Stimulated activated CD8-positive, alpha-beta memory T cell treated with anti-CD3 and anti-CD28 coated beads, Interleukin-2, amount 100 ng/mL, for 1 hour (primary cell): ENCODE measurements around the gene CAPN6.

Experiments used
- DNase-seq, 2 donors: peaks; one replicate each; pipeline ENCODE4 v3.0.0-alpha.2; 2020; ENCODE audit warnings: low read depth in 2 of 2

Gene CAPN6

DNA sequence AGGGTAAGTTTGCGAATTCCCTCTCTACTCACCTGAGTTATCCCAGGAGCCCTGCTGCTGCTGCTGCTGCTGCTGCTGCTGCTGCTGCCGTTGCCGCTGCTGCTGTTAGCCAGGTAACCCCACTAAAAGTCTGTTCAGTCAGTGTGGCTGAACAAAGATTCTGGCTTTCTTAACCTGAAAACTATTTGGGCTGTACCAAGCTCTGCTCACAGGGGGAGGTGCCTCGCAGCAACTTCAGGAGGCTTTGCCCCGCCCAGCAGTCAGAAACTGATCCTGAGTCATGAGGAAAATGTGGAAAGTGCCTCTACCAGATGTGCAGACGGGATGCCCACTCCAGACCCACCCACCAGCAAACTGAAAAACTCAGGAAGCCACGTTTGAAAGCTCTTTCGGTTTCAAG, at the start of gene CAPN6:
TSS of gene CAPN6 (minus strand) at position 145 of the 400 bp plus-strand sequence. CDS start 6,547 bp downstream, outside the sequence.
- DNase-seq: no peak

GRCh38 chrX:111319451-111319850, 49.2 kb upstream of the CAPN6 start:
- no peak for DNase-seq

DNA sequence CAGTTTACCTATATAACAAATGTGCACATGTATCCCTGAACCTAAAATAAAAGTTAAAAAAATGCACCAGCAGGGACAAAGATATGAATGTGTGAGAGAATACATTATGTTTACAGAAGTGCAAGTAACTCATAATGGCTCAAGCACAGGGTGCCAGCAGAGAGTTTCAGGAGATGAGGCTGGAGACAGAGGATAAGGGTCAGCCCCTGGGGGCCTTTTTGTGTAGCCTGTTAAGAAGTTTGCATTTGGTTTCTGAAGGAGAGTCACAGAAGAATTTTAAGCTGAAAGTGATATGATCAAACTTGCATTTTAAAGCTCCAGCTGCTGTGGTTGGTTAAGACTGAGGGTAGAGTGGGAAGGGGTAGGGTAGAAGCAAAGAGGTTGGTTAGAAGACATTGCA, 48.6 kb upstream of the CAPN6 start:
- DNase-seq: no peak

DNA sequence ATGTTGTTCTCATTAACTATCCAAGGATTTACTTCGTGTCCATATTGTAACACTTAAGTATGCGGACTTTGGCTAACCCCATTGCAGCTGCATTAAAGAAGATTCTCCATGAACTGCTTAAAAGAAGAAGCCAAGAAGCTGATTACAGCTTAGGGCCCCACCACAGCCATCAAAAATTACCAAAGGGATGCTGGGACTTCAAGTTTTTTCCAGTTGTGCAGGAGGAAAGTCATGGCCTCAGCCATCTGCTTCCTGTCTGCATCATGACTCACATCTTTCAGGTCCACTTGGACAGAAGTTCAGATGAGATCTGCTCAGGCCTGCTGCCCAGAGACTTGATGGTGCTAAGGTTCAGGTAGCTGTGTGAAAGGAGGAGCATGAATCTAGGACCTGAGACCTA, 38.8 kb upstream of the CAPN6 start:
- DNase-seq: no peak

DNA sequence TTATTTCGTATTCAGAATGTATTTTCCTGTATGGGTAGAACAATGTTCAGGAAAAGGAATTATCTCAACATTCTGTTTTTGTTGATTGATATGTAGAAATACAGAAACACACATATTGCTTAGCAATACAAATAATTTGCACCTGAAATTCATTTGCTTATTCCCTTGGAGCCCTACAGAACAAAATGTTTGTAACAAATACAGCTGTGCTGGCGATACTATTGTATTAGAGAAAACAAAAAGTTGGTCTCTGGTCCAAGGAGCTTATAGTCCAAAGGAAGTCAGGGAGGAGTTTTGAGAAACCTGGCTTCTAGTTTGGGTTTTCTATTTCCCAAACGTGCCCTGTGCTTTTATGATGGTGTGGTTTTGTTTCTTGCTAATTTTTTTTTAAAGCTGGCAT, 37.8 kb upstream of the CAPN6 start:
- no peak for DNase-seq

- no peak for DNase-seq
Measured at GRCh38 chrX:111302284-111302683, 32.0 kb upstream of the CAPN6 start.

- no peak for DNase-seq
Measured at GRCh38 chrX:111288841-111289240, 18.6 kb upstream of the CAPN6 start.

DNA sequence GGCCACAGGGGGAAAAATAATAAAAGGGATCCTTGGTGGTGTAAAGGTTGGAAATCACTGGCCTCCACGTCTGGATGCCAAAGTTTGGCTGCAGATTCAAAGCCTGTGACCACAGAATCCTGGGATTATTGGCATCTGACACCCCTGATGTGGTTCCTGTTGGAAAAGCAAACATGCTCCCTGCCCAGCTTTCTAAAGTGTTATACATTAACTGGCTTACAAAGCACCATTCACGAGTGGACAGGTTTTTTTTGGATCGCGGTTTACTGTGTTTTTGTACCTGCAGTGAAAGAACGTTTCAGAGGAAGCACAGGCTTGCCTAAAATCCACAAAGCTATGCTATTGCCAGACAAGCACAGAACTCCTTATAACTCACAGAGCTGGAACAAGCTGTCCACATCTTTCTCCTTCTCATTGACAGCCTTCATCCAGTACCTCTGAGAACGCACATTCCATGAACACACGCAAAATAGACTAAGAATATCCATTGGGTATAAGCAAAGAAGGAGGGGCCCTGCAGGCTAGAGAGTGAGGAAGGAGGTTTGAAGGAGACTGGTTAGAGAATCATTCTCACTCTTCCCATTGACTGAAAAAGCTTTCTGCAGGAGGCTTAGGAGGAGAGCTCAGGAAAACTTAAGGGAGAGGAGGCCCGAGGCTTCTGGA, 14.5 kb upstream of the CAPN6 start:
- no peak for DNase-seq

GRCh38 chrX:111283446-111283845, 13.2 kb upstream of the CAPN6 start:
- no peak for DNase-seq

DNA sequence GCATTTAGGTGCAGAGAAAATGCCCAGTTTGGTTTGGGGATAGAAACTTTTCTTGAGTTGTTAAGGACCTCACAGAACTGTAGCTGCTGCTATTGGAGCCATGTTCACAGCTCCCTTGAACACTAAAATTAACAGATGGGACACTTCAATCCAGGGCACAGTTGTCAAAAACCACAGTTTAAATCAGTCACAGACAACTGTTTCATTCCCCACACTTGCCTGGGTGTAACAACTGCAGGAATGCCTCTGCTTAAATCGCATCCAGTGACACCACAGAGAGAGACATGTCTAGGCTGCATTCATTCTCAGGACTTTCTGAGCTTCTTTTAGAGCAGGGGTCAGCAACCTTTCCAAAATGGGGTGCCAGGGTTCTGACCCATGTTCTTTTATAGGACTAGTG, 12.7 kb upstream of the CAPN6 start:
- DNase-seq: no peak

DNA sequence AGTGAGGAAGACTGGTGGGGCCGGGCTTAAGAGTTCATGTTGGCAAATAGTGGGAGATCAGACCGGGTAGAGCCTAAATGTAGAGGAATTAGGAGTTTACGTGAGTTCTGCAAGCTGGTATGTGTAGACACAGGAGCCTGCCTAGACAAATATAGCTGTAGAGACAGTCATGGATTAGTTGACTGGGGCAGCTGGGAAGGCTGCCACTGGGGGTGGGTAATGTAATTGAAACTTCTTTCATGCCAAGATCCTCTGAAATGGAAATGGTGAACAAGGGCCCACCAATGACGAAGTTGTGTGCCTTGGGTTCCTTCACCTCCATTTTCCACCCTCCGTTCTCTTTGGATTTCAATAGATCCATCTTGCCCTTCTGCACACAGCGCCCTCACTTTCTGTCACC, 11.9 kb upstream of the CAPN6 start:
- DNase-seq: no peak

GRCh38 chrX:111268506-111268905, 1.8 kb downstream of the CAPN6 start:
- DNase-seq: no peak

- no peak for DNase-seq
Measured at GRCh38 chrX:111265486-111265885, 4.8 kb downstream of the CAPN6 start.

GRCh38 chrX:111264385-111264784, 5.9 kb downstream of the CAPN6 start:
- DNase-seq: no peak

GRCh38 chrX:111262086-111262485, 8.2 kb downstream of the CAPN6 start:
- DNase-seq: no peak

GRCh38 chrX:111260451-111260850, 9.8 kb downstream of the CAPN6 start:
- no peak for DNase-seq

DNA sequence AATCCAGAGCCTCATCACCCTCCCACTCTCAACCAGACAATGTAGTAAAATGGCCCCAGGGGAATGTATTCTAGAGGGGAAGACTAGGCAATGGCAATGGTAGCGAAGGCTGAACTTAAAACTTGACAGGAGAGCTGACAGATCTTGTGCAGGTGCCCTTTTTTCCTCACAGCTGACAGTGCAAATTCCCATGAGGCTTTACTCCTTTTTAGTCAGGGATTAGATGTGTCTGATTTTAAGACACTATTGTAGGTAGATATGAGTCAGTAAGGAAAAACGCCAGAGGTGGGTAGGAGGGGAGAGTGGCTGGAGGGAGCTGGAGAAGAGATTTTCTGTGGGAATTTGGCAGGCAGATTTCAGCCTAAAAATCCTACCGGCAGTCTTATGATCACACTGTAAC, 10.7 kb downstream of the CAPN6 start:
- DNase-seq: no peak

GRCh38 chrX:111257733-111258132, 12.6 kb downstream of the CAPN6 start:
- DNase-seq: no peak

GRCh38 chrX:111254896-111255693, 15.2 kb downstream of the CAPN6 start:
- no peak for DNase-seq

- no peak for DNase-seq
Measured at GRCh38 chrX:111244235-111244750, 26.0 kb downstream of the CAPN6 start.

DNA sequence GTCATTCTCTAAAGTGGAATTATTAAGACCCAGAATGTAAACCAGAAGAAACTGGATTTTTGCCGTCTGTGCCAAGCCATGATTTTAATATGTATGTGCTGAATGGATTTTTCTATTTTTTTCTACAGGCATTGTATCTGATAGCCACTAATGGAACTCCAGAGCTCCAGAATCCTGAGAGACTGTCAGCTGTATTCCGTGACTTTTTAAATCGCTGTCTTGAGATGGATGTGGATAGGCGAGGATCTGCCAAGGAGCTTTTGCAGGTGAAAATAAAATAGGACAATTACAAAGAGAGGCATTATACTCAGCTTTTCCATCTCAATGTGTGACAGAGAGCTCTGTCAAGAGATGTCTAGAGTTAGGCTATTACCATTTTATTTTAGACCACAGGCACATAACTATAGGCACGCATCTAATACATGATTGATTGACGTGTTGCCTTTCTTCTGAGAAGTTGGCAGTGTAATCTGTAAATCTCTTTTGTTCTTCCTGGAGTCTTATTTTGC, 53.9 kb downstream of the CAPN6 start:
- DNase-seq: no peak

DNA sequence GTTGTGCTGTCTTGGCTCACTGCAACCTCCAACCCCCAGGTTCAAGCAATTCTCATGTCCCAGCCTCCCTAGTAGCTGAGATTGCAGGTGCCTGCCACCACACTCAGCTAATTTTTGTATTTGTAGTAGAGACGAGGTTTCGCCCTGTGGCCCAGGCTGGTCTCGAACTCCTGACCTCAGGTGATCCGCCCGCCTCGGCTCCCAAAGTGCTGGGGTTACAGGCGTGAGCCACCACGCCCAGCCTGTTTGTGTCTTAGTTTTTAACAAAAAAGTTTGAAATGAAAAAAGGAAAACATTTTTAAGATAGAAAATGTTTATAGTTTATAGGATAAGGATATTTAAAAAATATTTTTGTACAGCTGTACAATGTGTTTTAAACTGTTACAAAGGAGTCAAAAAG, 62.4 kb downstream of the CAPN6 start:
- DNase-seq: no peak

- DNase-seq: no peak
Measured at GRCh38 chrX:111200327-111200726, 70.0 kb downstream of the CAPN6 start.
